Mesodermal cell (in vitro differentiated cells): ENCODE data around the gene ICAM1.
A peak's percentile ranks its signal among the peaks of the same experiment; 100 is the strongest.

Source experiments
- H3K27ac ChIP-seq: 2 replicates; pipeline ENCODE4 v1.7.0; 2013; ENCODE audit warnings: mild to moderate bottlenecking, low read depth, low read length, moderate library complexity; ENCODE audit not compliant: severe bottlenecking
- H3K36me3 ChIP-seq: 2 replicates; pipeline ENCODE4 v1.7.1; 2013; ENCODE audit warnings: mild to moderate bottlenecking, low read length, moderate library complexity; ENCODE audit not compliant: control insufficient read depth, insufficient read depth
- H3K4me1 ChIP-seq: one replicate; pipeline ENCODE4 v1.7.1; 2013; ENCODE audit warnings: mild to moderate bottlenecking, low read length; ENCODE audit not compliant: insufficient read depth, control insufficient read depth, poor library complexity, severe bottlenecking
- H3K4me3 ChIP-seq: 2 replicates; pipeline ENCODE4 v1.7.0; 2013; ENCODE audit warnings: low read length, control low read depth, mild to moderate bottlenecking; ENCODE audit not compliant: insufficient read depth, poor library complexity, severe bottlenecking; ENCODE audit errors: extremely low read depth
- H3K9me3 ChIP-seq: 2 replicates; pipeline ENCODE4 v1.7.1; 2013; ENCODE audit warnings: mild to moderate bottlenecking, low read length, moderate library complexity; ENCODE audit not compliant: control insufficient read depth
- WGBS, 2 experiments: methylation state at CpG; one replicate each; pipeline ENCODE4 v1.1.5; 2013; ENCODE audit warnings: missing lambda C conversion rate in 2 of 2; ENCODE audit not compliant: insufficient coverage in 2 of 2; 5-methylcytosine and 5-hydroxymethylcytosine counted together

ICAM1 gene

DNA sequence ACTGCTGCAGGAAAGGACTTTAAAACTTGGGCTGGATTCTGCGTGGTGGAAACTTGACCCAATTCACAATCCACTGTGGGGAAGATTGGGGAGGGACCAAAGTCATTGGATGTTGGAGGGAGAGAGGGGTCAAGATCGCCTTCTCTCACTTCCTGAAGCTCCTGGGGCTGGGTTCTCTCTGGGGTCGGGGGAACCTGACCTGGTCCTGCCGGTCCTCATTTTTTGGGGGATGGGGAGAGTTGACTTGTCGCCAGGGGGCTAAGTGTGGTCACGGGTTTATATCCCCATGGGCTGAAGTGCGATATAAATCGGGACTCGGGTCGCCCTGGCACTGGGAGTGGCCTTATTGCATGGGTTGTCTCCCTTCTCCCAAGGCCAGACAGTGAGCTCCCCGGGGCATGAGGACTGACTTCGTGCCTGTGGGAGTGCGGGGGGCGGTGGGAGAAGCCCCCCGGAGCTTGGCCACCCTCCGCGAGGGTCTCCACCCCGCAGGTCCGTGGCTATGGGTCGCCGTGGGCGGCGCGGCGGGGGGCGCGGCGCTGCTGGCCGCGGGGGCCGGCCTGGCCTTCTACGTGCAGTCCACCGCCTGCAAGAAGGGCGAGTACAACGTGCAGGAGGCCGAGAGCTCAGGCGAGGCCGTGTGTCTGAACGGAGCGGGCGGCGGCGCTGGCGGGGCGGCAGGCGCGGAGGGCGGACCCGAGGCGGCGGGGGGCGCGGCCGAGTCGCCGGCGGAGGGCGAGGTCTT, 25.1 kb downstream of the ICAM1 start:
- WGBS, 2 experiments: 2% methylated on average over 44 to 46 of the region's 58 CpGs
- Histone ChIP-seq H3K27ac (no peak overlapping the region), H3K4me3 (no peak overlapping the region), H3K4me1 (peaks cover 6% of the 10 kb centered on the region), H3K36me3 (no peaks in the 10 kb centered on the region), H3K9me3 (no peaks in the 10 kb centered on the region)

DNA sequence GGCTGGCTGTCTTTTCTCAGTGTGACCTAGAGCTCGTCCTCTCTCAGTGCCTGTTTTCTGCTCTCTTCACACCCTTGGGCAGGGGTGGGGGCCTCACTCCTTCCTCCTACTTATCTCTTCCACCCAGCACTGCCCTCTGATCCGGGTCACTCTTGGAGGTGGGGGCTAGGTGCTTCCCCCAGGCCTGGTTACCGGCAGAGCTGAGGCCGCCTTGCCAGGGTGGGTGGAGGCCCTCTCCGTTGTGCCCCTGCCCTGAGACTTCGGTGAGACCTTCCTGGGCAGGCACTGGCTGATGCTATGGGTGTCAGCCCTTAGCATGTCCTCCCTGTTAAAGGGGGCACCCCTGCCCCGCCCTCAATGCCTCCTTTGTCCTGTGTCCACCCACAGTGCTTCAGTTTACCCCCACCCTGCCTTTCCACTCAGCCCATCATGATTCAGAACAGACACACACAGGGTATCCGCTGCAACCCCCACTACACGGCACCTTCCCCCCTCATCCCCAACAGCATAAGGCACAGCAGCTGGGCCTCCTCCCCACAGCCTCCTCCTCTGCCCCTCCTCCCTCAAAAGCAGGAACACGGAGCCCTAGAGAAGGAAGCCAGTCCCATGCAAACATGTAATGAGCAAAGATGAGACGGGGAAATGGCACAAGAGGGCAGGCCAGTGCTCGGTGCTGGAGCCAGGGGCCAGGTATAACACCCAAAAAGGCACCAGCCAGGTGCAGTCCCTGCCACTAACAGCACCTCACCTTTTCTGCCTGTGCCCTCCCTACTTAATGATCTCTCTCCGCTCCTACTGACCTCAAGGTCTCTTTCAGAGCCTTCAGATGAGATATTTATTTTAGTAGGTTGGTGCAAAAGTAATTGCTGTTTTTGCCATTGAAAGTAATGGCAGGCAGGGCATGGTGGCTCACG, 28.9 kb downstream of the ICAM1 start:
- Histone ChIP-seq H3K9me3 (no peaks in the 10 kb centered on the region), H3K4me1 (no peaks in the 10 kb centered on the region), H3K36me3 (no peaks in the 10 kb centered on the region), H3K27ac (no peak overlapping the region), H3K4me3 (no peak overlapping the region)
- 76 to 81% methylated on average over 9 to 11 of the region's 14 CpGs for WGBS, 2 experiments

DNA sequence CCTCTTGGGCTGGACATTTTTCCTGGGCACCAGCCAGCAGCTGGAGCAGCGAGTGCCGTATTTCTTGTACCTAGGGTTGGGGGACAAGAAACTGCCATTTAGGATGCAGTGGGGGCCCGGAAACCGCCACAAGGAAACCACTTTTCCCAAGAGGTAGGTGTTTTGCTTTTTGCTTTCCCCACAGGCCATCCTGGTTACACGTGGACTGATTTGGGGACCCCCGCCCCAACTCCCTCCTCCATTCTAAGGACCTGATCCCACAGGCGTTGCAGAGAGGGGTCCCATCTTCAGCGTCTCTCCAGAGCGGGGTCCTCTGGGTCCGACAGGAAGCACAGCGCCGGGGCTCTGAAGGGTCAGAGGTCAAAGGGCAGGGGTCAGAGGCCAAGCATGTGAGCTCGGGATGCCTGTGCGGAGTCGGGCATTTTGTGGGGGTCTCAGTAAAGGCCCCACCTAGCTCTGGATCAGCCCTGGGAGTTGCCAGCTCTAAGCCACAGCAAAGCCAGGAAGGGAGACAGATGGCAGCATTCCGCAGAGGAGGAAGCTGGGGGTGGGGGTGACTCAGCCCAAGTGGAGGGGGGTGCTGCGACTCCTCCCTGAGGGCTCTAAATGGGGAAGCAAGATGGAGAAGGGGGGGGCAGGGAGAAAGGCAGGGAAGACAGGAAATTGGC, 34.4 kb downstream of the ICAM1 start:
- Histone ChIP-seq H3K9me3 (no peaks in the 10 kb centered on the region), H3K27ac (no peak overlapping the region), H3K4me3 (no peak overlapping the region), H3K4me1 (peaks cover 5% of the 10 kb centered on the region), H3K36me3 (peaks cover 11% of the 10 kb centered on the region)
- 95 to 96% methylated on average over 13 to 17 of the region's 17 CpGs for WGBS, 2 experiments

DNA sequence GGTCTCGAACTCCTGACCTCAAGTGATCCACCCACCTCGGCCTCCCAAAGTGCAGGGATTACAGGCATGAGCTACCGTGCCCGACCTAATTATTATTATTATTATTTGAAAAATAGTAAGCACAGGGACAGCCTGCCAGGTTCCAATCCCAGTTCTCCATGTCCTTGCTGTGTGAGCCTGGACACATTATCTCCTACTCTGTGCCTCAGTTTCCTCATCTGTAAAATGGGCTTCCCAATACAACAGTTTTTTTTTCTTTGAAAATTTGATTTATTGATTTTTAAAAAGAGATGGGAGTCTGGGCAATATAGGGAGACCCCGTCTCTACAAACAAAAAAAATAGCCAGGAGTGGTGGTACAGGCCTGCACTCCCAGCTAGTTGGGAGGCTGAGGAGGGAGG, 35.4 kb downstream of the ICAM1 start:
- Histone ChIP-seq H3K4me1 (peaks cover 5% of the 10 kb centered on the region), H3K9me3 (no peaks in the 10 kb centered on the region), H3K36me3 (peaks cover 14% of the 10 kb centered on the region), H3K27ac (no peak overlapping the region), H3K4me3 (no peak overlapping the region)
- WGBS, 2 experiments: 100% methylated on average over 1 of the region's 5 CpGs; no CpG with 5 or more reads in 1 of the 2 experiments

DNA sequence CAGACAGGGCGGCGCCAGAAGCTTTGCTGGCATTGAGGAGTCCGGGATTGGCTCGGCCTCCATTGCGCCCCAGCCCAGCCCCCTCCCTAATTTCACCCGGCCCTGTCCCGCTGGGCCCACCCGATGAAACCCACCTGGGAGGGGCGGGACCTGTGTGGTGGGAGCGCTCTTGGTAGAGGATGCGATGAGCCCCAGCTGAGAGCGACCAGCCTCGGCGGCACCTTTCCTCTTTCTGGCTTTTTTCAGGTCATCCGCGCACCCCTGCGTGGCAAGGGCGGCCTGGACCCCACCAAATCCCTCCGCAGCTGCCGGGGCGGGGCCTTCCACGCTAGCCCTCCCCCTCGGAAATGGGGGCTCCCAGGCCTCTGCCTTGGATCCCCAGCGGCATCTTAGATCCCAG, 38.5 kb downstream of the ICAM1 start, which contains the start of gene ZGLP1:
Gene ZGLP1 (minus strand): TSS at position 393 of the 400 bp plus-strand sequence.
- Histone ChIP-seq H3K9me3 (no peaks in the 10 kb centered on the region), H3K4me3 (no peak within 1 kb of the TSS), H3K27ac (no peak within 1 kb of the TSS), H3K36me3 (peaks cover 20% of the 10 kb centered on the region), H3K4me1 (peaks cover 5% of the 10 kb centered on the region)
- 93 to 94% methylated on average over 21 to 22 of the region's 24 CpGs for WGBS, 2 experiments

DNA sequence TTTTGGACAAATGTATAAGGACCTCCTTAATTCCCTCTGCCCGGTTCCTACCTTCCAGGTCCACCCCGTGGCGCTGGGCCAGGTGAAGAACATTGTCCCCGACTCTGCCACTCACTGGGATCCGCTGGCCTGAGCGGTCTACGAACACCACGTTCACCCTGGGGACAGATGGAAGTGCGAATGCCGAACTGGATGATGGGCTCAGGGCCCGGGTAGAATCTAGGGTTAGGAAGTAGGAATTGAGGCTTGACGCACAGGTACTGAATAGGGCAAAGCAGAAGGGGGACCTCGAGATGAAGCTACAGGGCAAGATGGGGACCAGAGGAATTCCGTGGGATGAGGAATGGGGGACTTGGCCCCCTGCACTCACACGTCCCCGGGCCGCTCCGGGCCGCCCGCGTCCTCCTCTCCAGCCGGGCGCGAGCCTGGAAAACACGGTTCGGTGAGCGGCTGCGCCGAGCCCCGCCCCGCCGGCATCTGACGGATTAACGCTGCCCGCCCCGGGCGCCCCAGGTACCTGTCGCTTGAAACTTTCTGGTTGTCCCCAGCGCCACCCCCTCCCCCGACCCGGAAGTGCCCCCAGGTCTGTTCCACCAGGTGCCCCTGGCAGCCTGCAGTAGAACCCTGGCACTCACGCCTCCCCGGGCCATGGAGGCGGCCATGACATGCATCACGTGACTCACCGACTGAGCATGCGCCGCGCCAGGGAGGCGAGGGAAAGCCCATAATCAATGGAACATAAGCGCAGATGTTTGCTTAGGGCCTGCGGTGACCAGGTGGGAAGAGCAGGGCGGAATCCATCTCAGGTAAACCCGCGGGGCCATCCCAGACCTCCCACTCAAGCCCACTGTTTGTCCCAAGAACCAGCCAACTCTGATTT, 44.7 kb downstream of the ICAM1 start, which contains the start of gene FDX2:
Gene FDX2 (minus strand): TSS at position 681 of the 880 bp plus-strand sequence. CDS start 19 bp downstream, at position 662.
- no peaks in the 10 kb centered on the region for H3K9me3 ChIP-seq
- WGBS, 2 experiments: 1 to 3% methylated on average over 38 to 47 of the region's 55 CpGs
- H3K27ac ChIP-seq: peak within 1 kb of the TSS; percentile 36
- peaks cover 50% of the 10 kb centered on the region for H3K36me3 ChIP-seq
- peaks cover 4% of the 10 kb centered on the region for H3K4me1 ChIP-seq
- peak within 1 kb of the TSS; percentile 85 for H3K4me3 ChIP-seq

DNA sequence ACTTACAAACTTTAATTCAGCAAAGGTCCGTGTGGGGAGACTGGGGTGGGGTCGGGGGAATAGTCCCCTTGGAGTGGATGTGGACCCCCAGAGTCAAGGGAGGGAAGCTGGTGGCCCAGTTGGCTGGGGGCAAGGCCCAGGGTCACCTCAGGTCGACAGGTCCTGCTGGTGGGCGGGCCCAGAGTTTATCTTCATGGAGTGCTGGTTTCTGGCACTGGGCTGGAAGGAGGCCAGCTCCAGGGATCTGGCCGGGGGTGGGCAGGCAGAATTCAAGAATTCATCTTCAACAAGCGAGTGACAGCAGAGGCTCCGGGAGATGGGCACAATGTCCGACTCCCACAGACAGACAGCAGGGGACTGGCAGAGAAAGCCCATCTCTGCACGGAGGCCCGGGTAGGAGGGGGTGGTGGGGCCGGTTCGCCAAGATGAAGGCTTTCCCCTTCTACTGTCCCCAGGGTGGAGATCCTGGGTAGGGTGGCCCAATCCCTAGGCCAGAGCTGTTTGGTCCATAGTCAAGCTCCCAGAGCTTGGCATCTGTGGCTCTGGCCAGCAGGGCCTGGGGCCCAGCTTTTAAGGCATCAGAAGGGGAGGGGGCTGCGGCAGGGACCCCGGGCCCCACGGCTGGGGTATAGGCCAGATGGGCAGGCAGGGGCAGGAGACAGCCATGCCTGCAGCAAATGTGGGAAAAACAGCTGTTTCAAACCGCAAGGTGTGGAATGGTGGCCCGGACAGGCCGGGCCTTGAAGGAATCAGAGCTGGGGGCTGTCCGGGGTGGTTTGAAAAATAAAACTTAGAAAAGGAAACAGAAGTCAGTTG, 45.5 kb downstream of the ICAM1 start:
- Histone ChIP-seq H3K27ac (peak overlapping the region; percentile 36), H3K9me3 (no peaks in the 10 kb centered on the region), H3K4me1 (peaks cover 4% of the 10 kb centered on the region), H3K36me3 (peaks cover 58% of the 10 kb centered on the region), H3K4me3 (peak overlapping the region; percentile 85)
- WGBS, 2 experiments: 87 to 90% methylated on average over 16 to 18 of the region's 19 CpGs

DNA sequence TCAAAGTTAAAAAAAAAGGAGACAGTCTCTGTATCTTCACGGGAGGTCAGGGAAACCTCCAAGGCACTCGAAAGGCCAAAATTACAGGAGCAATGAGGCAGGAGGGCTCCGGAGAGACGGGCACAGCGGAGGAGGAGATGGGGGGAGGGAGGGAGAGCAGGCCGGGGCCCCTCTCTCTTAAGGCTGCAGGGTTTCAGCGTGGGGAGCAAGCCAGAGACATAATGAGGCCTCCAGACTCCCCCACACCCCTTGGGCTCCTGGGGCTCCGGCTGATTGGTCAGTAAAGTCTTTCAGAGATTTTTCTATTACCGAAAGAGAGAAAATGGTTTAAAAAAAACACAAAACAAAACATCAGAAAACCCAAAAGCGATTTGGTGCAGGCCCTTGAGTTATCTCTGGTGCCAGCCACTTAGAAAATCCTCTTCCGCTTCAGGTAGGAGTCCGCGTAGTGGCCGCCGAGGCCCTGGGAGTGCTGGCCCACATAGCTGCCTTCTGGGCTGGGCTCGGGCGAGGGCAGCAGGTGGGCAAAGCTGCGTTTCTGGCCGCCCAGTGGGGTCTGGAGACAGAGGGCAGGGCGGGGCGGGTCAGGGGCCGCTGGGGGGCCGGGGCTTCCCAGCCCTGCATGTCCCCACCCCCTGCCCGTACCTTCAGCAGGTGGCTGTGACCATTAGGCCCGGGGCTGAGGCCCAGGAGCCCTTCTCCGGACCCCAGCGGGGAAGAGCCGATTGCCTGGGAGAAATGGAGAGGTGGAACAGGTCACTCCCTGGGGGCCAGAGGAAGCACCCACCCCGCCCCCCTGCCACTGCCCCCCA, 46.3 kb downstream of the ICAM1 start:
- peaks cover 4% of the 10 kb centered on the region for H3K4me1 ChIP-seq
- no peak overlapping the region for H3K4me3 ChIP-seq
- H3K27ac ChIP-seq: peak overlapping the region; percentile 29
- H3K9me3 ChIP-seq: no peaks in the 10 kb centered on the region
- 95% methylated on average over 18 to 23 of the region's 29 CpGs for WGBS, 2 experiments
- peaks cover 66% of the 10 kb centered on the region for H3K36me3 ChIP-seq
